Stimulated activated CD8-positive, alpha-beta memory T cell treated with anti-CD3 and anti-CD28 coated beads, Interleukin-15, amount 100 ng/mL, for 4 hours (primary cell): Measurements from ENCODE around the gene SPTB.

ENCODE experiments used
- DNase-seq, 2 donors: peaks; one replicate each; pipeline ENCODE4 v3.0.0-alpha.2; 2020; ENCODE audit warnings: low read depth in 2 of 2

The SPTB gene

DNA sequence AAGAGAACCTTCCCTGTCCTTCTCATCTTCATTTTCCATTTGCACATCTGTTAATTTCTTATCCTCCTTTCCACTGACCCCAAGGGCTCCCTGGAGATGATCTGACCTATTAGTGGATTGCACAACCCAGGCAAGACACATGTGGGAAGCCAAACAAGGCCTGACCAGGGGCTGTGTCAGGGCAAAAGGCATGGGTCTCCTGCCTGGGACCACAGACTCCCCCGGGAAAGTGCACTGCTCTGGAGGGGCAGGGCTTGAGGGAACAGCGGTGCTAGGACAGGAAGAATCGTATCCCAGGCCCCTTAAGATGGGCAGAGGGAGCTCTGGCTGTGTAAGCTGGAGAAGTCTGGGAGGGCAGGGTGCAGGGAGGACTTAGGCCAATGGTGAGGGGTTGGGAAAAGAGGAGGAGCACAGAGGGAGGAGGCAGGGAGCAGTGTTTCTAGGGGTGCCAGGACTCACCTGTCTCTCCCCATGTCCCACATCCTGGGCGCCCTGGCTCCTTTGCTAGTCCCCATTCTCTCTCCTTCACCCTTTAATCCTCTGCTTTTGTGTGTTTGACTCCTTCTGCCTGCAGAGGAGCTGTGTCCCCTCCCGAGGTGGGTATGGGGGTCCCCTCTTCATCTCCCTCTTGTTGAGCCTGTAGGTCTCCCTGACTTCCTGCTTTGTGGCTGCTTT, 150.2 kb downstream of the SPTB start:
- no peak for DNase-seq

DNA sequence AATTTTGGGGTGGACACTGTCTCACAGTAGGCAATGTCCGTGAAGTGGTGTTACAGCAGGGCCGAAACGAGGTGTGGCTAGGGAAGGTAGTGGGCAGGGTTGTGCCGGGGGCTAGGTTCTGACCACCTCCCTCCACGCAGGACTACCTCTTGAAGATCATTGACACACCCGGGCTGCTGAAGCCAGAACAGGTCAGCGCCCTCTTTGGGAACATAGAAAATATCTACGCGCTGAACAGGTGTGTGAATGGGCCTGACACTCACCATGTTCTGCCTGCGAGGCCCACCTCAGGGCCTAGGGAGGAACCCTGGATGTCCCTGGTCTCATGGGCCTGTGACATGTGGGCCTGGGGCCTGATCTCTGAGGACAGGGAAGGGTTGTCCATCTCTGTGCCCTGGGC, 150.9 kb downstream of the SPTB start:
- no peak for DNase-seq

DNA sequence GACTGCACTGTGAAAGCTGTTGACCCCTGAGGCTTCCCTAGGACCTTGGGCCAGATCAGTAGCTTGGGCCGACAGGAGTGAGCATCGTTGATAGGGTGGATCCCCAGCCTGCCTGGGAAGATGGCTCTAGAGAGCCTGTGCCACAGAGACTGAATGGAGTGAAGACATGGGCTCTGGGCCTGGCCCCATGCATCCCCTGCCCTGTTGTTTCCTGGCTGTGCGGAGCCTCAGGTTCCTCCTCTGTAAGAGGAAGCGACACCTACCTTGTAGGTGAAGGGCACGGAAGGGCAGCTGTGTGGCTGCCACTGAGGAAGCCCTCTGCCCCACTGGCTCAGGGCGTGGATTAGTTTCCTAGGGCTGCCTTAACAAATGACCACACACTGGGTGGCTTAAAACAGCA, 151.6 kb downstream of the SPTB start:
- no peak for DNase-seq

DNA sequence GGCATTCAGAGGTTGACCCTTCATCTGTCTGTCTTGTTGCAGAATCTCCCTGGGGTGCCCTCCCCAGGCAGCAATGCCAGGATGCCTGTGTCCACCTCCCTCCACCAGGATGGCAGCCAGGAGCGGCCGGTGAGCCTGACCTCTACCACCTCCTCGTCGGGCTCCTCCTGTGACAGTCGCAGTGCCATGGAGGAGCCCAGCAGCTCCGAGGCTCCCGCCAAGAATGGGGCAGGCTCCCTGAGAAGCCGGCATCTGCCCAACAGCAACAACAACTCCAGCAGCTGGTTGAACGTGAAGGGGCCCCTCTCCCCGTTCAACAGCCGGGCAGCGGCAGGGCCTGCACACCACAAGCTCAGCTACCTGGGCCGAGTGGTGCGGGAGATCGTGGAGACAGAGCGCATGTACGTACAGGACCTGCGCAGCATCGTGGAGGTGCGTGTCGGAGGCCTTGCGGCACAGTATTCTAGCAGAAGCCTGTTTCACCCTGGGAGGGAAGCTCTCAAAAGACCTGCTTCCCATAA, 152.1 kb downstream of the SPTB start:
- no peak for DNase-seq

DNA sequence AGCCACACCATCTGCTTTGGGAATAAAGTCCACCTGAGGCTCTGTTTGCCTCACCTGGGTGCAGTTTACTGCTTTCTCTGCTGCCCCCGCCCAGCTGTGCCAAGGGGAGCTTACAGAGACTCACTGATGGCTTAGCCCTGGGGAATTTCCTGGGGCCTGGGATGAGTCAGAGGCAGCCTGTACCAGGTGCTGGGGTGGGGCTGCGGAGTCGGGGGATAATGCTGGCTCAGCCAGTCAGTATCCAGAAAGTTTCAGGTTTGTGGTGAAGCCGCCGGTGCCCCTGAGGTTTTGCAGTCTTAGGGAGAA, 153.2 kb downstream of the SPTB start:
- no peak for DNase-seq

DNA sequence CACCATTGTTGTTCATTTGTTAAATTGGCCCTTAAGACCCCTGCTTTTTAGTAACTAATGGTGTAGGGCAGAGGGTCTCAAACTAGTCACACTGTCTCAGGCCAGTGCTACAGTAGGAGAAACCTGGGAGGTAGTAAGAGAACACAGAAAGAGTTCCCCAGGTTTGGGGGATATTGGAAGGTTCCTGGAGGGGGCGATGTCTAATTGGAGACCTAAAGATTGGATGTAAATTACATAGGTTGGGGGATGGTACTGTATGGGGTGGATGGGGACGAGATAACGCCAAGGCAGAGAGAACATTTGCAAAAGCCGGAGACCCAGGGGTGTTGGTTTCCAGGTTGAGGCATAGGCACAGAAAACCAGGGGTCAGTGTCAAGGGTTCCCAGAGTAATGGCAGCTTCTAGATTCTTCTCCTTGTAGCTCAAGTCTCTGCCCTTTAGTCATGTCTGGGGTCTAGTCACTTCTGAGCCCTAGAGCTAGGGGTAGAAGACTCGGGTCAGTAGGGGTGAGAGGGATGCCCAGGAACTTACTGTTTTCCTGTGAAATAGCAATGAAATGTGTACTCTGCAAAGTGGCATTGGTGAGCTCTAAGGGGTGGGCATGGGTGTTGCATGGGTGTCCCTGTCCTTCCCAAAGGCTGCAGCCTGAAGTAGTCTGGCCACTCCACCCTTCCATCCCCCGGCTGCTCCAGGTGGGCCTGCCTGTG, 153.7 kb downstream of the SPTB start:
- DNase-seq: no peak

DNA sequence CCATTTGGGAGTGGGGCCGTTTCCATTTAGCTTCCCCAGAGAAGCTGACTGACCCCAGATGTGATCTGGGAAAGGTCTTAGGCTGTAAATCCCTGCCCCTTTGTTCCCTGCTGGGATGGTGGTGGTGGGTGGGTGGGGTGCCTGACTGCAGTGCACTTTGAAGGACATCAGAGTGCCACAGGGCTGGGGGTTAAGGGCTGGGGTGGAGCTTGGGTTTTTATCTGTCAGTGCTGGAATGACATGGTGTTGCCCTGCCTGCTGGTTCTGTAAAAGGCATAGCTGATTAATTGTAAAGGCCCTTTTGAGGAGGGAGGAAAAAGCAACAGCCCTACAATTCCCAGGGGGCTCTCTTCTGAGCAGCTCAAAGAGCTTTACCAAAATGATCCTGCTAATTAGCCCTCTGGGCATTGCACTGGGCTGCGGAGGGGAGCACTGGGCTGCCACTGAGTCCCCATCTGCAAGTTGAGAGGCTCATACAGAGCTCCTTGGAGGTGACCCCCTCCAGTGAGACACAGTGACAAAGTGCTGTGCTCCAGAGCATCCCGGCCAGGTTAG, 154.4 kb downstream of the SPTB start:
- DNase-seq: no peak

DNA sequence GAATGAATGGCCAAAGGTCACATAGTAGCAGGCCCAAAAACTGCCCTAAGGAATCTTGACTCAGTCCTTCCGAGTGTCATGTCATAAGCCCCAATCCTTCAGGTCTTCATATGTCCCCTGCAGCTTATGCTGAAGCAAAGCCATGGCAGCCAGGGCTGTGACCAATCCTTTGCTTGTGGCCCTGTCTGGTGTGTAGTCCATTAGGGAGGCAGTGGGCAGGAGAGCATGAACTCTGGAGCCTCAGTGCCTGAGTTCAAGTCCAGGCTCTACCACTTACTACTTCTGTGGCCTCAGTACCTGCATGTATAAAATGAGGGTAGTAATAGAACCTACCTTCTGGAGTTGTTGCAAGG, 155.2 kb downstream of the SPTB start:
- no peak for DNase-seq

DNA sequence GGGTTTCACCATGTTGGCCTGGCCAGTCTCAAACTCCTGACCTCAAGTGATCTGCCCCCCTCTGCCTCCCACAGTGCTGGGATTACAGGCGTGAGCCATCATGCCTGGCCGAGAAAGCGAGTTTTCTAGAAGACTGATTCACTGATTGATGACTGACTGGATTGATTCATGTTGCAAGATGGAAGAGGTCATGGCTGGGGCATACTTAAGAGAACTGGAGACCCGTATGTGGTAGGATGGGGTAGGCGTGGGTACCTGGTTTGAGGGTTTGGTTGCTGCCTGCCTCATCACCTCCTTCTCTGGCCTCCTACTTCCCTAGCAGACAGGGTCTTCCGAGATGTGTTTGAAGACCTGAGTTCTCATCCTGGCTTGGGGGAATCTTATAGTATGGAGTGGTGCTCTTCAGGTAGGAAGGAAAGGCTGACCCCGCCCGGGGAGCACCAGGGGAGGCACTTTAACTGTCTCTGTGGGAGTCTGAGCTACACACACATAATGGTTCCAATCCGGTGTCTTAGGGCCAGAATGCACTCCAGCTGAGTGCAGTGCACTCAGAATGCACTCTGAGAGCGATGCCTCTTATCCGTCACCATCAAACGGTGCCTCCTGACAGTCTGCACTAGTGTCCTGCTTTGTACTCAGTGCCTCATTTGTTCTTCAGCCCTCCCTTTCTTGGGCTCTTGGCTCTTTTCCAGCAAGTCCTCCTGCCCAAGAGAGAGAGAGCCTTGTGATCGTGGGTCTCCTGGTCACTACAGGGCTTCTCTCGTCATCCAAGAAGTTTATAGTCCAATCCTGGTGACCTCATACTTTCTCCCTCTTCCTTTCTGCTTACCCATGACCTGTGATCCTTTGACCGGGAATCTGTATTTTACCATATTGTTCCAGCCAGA, 155.8 kb downstream of the SPTB start:
- DNase-seq: no peak

DNA sequence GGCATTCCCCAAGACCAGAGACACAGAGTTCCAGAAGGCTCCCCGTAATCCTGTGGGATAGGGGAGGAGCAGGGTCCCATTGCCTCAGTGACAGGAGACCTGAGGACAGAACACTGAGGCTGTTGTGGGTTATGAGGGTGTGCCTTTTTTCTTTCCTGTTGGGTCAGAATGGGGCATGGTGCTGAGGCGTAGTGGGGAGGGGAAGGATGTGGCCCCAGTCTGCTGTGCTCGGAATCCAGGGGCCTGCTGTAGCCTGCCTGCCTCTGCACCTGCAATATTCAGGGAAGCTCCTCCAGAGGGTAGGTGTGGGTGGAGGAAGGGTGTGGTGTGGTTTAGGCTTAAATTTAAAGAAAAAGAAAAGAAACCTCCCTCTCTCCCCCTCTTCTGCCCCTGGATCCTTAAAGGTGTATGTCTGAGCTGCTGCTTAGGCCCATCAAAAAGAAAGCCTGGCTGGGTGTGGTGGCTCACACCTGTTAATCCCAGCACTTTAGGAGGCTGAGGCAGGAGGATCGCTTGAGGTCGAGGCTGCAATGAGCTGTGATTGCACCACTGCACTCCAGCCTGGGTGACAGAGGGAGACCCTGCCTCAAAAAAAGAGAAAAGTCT, 156.8 kb downstream of the SPTB start:
- DNase-seq: no peak

DNA sequence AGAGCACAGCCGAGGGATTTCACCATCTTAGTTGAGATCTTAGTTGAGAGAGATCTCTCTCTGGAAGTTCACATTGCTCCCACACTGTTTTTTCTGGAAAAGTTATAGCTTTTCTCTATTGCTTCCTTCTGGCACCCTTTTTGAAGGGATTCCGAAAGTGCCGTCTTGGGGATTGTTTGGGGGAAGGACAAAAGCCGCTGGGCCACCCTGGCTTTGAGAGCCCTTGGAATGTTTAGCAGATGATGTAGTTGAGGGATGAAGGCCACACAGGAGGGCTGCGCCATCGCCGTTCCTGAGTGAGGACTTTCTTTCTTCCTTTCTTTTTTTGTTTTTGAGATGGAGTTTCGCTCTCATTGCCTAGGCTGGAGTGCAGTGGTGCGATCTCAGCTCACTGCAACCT, 157.8 kb downstream of the SPTB start:
- DNase-seq: no peak

DNA sequence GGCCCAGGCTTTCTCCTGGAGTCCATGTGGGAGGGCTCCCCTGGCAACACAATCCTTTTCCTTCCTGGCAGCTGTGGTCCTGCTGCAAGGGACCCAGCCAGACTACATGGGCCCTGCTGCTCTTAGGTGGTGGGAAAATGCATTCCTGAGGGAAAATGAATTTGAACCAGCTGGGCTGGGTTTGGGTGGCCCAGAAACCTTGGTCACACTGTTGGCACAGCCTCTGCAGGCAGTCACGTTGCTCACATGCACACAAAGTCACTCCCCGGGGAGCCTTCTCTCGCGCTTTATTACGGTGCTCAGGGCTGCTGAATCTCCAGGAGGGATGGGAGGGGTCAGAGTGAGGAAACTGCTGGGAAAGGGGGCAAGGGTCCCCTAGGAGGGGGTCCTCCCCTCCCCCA, 158.3 kb downstream of the SPTB start:
- DNase-seq: no peak

DNA sequence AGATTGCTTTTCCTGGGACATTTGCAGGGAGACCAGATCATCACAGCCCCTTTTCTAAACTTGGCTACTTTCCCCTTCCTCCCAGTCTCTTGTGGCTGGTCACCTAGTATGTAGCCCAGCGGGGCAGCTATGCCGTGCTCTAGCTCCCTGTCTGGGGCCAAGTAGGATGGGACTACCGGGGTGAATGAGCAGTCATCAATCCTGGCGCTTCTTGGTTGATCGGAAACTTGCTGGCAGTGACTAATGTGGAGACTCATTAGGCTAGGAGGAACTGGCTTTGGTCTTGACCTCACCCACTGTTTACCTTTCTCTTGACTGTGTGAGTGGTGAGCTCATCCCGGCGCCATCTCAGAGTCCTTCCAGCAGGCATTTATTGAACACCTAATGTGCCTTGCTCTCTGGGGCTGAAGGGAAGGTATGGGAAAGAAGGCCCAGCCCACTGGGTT, 159.6 kb downstream of the SPTB start:
- DNase-seq: no peak

DNA sequence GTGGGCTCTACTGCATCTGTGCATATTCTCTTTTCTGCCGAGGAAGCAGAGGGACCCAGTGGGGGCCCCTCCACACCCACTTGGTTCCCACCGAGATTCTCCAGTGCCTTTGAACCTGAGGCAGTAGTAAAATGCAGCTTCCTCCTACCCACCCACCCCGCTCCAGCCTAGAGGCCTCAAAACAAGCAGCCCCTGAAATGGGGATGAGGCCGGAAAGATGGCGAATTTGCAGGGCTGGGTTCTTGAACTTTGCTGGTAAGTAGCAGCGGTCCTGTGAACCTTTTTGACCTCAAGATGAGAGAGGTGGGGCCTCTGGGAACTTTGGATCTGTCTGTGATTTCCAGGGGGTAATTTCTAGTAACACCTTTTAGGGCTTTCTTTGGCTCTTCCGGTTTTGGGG, 160.1 kb downstream of the SPTB start:
- no peak for DNase-seq

DNA sequence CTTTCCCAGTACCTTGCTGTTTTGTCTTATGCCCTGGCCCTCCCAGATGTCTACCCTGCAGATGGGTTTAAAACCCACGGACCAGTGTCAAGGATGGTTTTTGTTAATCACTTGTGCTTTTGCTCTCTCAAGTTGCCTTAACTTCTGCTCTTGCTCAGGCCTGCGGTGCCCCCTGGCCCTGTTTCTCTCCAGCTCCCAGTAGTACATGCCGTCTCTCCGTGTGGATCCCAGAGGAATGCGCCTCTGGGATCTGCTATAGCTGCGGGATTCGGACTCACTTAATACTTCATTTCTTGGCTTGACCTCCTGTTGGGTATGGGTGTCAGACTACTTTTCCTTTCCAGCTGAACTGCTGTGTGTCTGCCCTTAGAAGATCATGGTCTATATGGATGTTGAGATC, 160.9 kb downstream of the SPTB start:
- DNase-seq: no peak

DNA sequence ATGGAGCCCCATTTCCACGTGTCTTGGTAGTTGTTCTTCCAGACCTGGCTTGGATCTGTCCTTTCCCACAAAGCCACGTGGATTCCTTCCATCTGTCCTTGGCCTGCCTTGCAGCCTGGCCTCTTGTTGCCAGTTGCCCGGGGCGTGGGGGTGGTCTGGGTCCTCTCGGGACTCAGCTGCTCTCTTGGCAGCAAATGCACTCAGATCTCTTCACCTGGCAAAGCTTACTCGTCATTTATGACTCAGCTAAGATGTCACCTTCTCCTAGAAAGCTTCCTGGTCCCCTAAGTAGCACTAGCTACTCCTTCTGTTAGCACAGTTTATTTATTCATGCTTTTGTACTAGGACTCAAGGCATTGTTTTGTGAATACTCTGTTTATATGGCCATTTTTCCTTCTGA, 161.8 kb downstream of the SPTB start:
- no peak for DNase-seq

DNA sequence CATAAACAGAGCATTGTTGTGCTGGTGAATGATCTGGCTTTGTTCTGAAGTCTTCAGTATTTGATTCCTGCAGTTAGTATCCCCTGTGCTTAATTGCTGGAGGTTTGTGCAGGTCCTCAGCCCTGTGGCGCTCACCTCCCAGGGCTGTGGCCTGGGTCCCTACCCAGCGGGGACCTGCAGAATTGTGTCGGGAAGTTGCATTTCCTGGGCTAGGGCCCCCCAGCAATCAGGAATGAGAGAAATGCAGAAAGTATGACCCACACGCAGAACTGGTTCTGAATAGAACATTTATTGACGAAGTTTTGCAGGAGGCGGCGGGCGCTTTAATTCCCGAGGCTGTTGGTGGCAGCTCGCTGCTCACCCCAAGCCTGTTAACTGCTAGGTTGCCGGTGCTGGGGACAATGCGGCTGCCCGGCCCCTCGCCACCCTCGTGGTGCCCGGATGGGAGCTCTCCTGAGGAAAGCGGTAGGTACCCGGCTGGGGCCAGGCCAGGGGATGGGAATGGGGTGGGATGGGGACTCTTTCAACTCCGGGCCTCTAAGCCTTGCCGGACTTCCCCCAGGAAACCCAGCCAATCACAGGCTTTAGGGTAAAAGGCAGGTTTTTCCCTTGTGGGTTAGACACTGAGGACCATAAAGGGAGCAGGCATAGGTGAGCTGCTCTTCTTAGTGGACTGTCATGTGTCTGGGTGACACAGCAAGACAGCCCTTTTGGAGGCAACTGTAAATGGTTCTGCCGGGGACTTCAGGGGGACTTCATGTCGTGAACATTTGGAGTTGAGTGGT, 163.9 kb downstream of the SPTB start:
- no peak for DNase-seq

DNA sequence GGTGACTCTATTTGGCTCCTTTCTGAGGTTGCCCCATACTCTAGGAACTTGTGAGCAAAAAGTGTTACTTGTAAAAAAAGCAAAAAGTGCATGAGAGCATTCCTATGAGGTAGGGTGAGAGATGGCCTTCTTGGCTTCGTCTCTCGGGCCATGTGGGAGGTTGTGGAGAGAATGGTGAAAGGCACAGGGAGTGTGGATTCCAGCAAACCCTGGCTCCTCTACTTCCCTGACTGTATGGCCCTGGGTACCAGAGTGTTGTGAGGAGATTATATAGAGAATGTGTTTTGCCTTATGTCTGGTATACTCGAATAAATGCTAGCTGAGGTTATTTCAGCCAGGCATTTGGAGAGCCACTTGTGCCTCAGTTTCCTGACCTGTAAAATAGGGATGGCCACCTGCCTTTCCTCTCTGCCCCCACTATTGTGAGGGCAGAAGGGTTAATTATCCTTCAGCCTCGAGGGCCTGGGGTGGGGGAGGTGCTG, 164.5 kb downstream of the SPTB start:
- DNase-seq: no peak

DNA sequence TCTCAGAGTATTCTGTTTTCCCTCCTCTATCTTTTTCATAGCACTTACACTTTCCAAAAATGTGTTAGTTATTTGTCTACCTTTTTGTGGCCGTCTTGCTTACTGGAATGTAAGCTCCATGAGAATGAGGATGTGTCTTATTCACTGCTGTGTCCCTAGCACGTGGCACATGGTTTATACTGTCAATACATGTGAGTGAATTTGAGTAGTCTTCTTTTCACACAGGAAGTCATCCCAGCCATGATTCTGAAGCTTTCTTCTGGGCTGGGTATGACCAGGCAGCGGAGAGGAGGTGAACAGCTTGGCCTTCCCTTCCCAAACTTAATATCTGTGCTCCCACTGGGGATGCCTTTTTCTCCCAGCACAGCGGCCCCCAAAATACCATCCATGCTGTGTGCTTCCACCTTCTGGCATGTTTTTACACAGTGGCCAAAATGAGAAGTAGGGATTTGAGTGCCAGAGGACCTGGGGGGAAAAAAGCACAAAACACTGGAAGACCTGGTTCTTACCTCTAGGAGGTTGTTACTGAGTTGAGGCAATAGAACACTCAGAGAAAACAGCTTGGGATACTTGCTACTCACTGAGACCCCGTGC, 165.2 kb downstream of the SPTB start:
- DNase-seq: no peak

DNA sequence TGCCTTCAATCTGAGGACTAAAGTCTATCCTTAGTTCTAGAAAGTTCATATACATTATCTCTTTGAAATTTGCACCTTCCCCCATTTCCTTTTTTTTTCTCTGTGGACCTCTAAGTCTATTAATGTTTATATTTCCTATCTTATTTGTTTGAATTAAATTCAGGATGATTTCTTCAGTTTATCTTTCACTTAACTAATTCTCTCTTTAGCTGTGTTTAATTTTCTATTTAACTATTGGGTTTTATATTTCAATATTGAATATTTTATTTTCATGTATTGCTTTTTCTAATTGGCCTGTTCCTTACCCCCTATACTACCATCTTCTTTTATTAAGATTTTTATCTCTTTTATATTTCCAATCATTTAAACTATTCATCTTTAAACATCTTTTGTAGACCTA, 166.0 kb downstream of the SPTB start:
- no peak for DNase-seq

DNA sequence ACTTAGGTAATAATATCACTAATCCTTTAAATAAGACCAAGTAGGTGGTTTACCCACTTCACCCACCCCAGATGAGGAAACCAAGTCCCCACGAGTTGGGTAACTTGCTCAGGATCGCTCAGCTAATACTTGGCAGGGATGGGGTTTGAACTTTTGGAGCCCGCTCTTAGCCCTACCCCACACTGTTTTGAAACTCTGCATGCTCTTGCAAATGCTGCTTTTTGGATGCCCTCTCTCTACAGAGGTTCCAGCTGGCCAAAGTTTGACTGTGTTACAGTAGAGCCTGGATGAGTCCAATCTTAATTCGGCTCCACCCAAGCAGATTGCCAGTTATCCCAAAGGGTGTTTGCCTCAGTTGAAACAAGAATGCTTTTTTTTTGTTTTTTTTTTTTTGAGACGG, 168.7 kb downstream of the SPTB start:
- DNase-seq: no peak
